HTERT RPE-1 (cell line): Measurements from ENCODE around the gene PSMC6.

Experiments
- in situ Hi-C: fragments of 300-500 bp; cut with MboI; formaldehyde crosslinking; loops from 4 replicates; pipeline ENCODE4 v1.14.3; 2020; ENCODE audit warnings: low sequenced_read_pairs

PSMC6 gene

GRCh38 chr14:52776816-52777215 lies 69.8 kb downstream of the PSMC6 start:
- in situ Hi-C loops: no loop called here
